ENCODE results near the gene CPSF2. TPM values are rescaled to one million over a fixed set of nuclear protein-coding genes. Genes with fewer than 3 reads are reported as not detected.
A peak's percentile ranks its signal among the peaks of the same experiment; 100 is the strongest.

The CPSF2 gene
- polyA plus RNA-seq, 1 of the 3 experiments (the other 2 are of a cell fraction) = 11.7 TPM

DNA sequence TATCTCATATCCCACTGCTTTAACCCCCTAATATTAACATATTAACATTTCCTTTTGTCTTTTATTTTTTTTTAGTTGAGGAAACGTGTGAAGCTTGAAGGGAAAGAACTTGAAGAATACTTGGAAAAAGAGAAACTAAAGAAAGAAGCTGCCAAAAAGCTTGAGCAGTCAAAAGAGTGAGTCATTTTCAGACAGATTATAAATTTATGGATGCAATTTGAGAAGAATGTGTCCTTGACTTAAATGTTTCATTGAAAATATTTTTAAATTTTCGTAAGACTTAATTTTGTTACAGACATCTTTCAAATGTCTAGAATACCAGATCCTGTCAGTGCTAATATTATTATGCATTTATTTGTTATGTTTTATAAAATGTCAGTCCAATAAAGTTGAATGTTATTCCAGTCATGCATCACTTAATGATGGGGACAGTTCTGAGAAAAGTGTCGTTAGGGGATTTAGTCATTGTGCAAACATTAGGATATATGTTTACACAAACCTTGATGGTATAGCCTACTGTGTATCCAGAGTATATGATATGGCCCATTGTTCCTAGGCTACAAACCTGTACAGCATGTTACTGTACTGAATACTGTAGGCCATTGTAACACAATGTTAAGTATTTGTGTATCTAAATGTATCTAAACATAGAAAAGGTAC lies 32.6 kb downstream of the CPSF2 start:
- no peak for DNase-seq
- CTCF ChIA-PET = no interaction called here
- H3K4me2 ChIP-seq = no peak overlapping the region

GRCh38 chr14:92160619-92161018 lies 38.9 kb downstream of the CPSF2 start:
- Histone ChIP-seq H3K36me3 (replicated peaks in 1 of 2; ENCODE audit: control insufficient read depth in 1 of 2, insufficient read depth in 2 of 2, low read length in 1 of 2) (peaks cover 73 to 93% of the 10 kb centered on the region in 2 experiments), H3K4me1 (ENCODE audit: control insufficient read depth in 1 of 2, insufficient read depth in 2 of 2, low read depth in 1 of 2, low read length in 1 of 2) (no peaks in the 10 kb centered on the region), H3K4me2 (no peak overlapping the region), H3K9me2 (no peaks in the 10 kb centered on the region), H3K27ac (ENCODE audit: low read depth in 2 of 2, low read length in 1 of 2) (no peak overlapping the region), H3K79me2 (ENCODE audit: insufficient read depth) (no peaks in the 10 kb centered on the region), H3K9ac (no peak overlapping the region), H4K20me1 (ENCODE audit: insufficient read depth) (no peaks in the 10 kb centered on the region), H3F3A (replicated peaks; ENCODE audit: insufficient read depth) (peaks cover 9% of the 10 kb centered on the region), H2AFZ (ENCODE audit: low read depth) (no peak overlapping the region), H3K27me3 (ENCODE audit: insufficient read depth) (no peaks in the 10 kb centered on the region), H3K4me3 (ENCODE audit: low read depth in 2 of 2, low read length in 1 of 2) (no peak overlapping the region), H3K9me3 (0 out of 2 replicates have a peak, but pooled peaks cover 4% of the 10 kb centered on the region)
- CTCF ChIA-PET = no interaction called here
- no peak for DNase-seq
- 79% methylated on average over 4 of the region's 4 CpGs for WGBS (ENCODE audit: low lambda C conversion rate)
- POLR2A ChIA-PET = no interaction called here
- TF ChIP-seq REST (IDR thresholded peaks at IDR 0.05; ENCODE audit: low read depth, low read length) = no peak
- no peak for TF ChIP-seq FOXJ3 (CRISPR knock-in tag; IDR thresholded peaks at IDR 0.05)
- no peak for TF ChIP-seq NFIC (IDR thresholded peaks at IDR 0.05; ENCODE audit: borderline replicate concordance)
- TF ChIP-seq, protein P1, sequence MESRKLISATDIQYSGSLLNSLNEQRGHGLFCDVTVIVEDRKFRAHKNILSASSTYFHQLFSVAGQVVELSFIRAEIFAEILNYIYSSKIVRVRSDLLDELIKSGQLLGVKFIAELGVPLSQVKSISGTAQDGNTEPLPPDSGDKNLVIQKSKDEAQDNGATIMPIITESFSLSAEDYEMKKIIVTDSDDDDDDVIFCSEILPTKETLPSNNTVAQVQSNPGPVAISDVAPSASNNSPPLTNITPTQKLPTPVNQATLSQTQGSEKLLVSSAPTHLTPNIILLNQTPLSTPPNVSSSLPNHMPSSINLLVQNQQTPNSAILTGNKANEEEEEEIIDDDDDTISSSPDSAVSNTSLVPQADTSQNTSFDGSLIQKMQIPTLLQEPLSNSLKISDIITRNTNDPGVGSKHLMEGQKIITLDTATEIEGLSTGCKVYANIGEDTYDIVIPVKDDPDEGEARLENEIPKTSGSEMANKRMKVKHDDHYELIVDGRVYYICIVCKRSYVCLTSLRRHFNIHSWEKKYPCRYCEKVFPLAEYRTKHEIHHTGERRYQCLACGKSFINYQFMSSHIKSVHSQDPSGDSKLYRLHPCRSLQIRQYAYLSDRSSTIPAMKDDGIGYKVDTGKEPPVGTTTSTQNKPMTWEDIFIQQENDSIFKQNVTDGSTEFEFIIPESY (IDR thresholded peaks at IDR 0.05; ENCODE audit: borderline replicate concordance, low read depth) = no peak
- TF ChIP-seq CHD2 (IDR thresholded peaks at IDR 0.05; ENCODE audit: low read length, partially characterized antibody) = no peak
- no peak for TF ChIP-seq EP300 (IDR thresholded peaks at IDR 0.05; ENCODE audit: borderline replicate concordance in 1 of 2, low read depth in 1 of 2, low read length in 1 of 2)
- TF ChIP-seq MXI1 (IDR thresholded peaks at IDR 0.05; ENCODE audit: low read depth, low read length) = no peak
- no peak for TF ChIP-seq TEAD4 (IDR thresholded peaks at IDR 0.05; ENCODE audit: borderline replicate concordance, insufficient read depth)
- TF ChIP-seq FOSL2 (IDR thresholded peaks at IDR 0.05; ENCODE audit: borderline replicate concordance, low read depth) = no peak
- no peak for TF ChIP-seq RAD21 (IDR thresholded peaks at IDR 0.05; ENCODE audit: low read length)
- TF ChIP-seq FOXM1 (IDR thresholded peaks at IDR 0.05; ENCODE audit: low read depth) = no peak
- TF ChIP-seq RCOR1 (IDR thresholded peaks at IDR 0.05; ENCODE audit: low read length) = no peak
- no peak for TF ChIP-seq IRF3 (IDR thresholded peaks at IDR 0.05; ENCODE audit: low read depth, low read length)
- no peak for TF ChIP-seq SIN3A (IDR thresholded peaks at IDR 0.05; ENCODE audit: borderline replicate concordance, low read depth, low read length)
- no peak for TF ChIP-seq MEF2A (IDR thresholded peaks at IDR 0.05; ENCODE audit: borderline replicate concordance, low read depth)
- TF ChIP-seq YY1 (IDR thresholded peaks at IDR 0.05; ENCODE audit: low read depth) = no peak

More for the DNA sequence above, 32.6 kb downstream of the CPSF2 start:
- peaks cover 19% of the 10 kb centered on the region for H3F3A ChIP-seq (replicated peaks; ENCODE audit: insufficient read depth)
- H3K79me2 ChIP-seq (ENCODE audit: insufficient read depth) = no peaks in the 10 kb centered on the region; the same call in 1 of the 2 replicates
- no peaks in the 10 kb centered on the region for H3K9me2 ChIP-seq
- H3K9ac ChIP-seq = no peak overlapping the region
- peak overlapping the region in 1 of 2 experiments; percentile 59; a peak in 2 of 4 replicates for H3K27ac ChIP-seq (ENCODE audit: low read depth in 2 of 2, low read length in 1 of 2)
- POLR2A ChIA-PET = no interaction called here
- H2AFZ ChIP-seq (ENCODE audit: low read depth) = no peak overlapping the region
- no peaks in the 10 kb centered on the region for H4K20me1 ChIP-seq (ENCODE audit: insufficient read depth)
- H3K4me3 ChIP-seq (ENCODE audit: low read depth in 2 of 2, low read length in 1 of 2) = no peak overlapping the region
- peaks cover 49 to 77% of the 10 kb centered on the region in 2 experiments for H3K36me3 ChIP-seq (replicated peaks in 1 of 2; ENCODE audit: control insufficient read depth in 1 of 2, insufficient read depth in 2 of 2, low read length in 1 of 2)
- H3K27me3 ChIP-seq (ENCODE audit: insufficient read depth) = no peaks in the 10 kb centered on the region
- 68% methylated on average over 3 of the region's 3 CpGs for WGBS (ENCODE audit: low lambda C conversion rate)
- TF ChIP-seq PBX3 (IDR thresholded peaks at IDR 0.05) (peak; percentile 47), JUND (IDR thresholded peaks at IDR 0.05) (peak; percentile 31; the same call in 1 of the 2 replicates), ELF1 (IDR thresholded peaks at IDR 0.05) (no peak)
- no peaks in the 10 kb centered on the region for H3K4me1 ChIP-seq (ENCODE audit: control insufficient read depth in 1 of 2, insufficient read depth in 2 of 2, low read depth in 1 of 2, low read length in 1 of 2)
- no peaks in the 10 kb centered on the region for H3K9me3 ChIP-seq
